Measurements from ENCODE around the gene TNFRSF8. TPM values are rescaled to one million over a fixed set of nuclear protein-coding genes. Genes with fewer than 3 reads are reported as not detected.

TNFRSF8 gene
- total and polyA plus RNA-seq, 9 of the 15 experiments (the other 6 are each of a cell fraction or from before 2014, with no cell fraction given), result 3.5 to 38.4 (median 17.1) TPM

GRCh38 chr1:12031039-12031980 is 31.8 kb upstream of the TNFRSF8 start (continued):
- no peak for TF ChIP-seq TAF15 (IDR thresholded peaks at IDR 0.05; ENCODE audit: low read depth, low read length)
- peak; percentile 46; the same call in 1 of the 2 replicates for TF ChIP-seq TFAP4 (CRISPR knock-in tag; IDR thresholded peaks at IDR 0.05; ENCODE audit: borderline replicate concordance)
- TF ChIP-seq GABPB1 (CRISPR knock-in tag; IDR thresholded peaks at IDR 0.05), result 0 out of 2 replicates have a peak, but pooled peaks have one; percentile 53
- no peak for TF ChIP-seq TOE1 (IDR thresholded peaks at IDR 0.05; ENCODE audit: borderline replicate concordance)
- TF ChIP-seq TOE1 (CRISPR knock-in tag; IDR thresholded peaks at IDR 0.05; ENCODE audit: borderline replicate concordance, low read depth), result 0 out of 2 replicates have a peak, but pooled peaks have one; percentile 55
- peak; percentile 80 to 90 for TF ChIP-seq RAD21 (CRISPR knock-in tag; conservative IDR thresholded peaks at IDR 0.05 in 1 of 2, IDR thresholded peaks at IDR 0.05 in 1 of 2)
- TF ChIP-seq STAG1 (CRISPR knock-in tag; IDR thresholded peaks at IDR 0.05; ENCODE audit: borderline replicate concordance), result peak; percentile 24; the same call in 1 of the 2 replicates
- peak; percentile 53 for TF ChIP-seq CTCFL (IDR thresholded peaks at IDR 0.05; ENCODE audit: borderline replicate concordance, insufficient read depth, low read depth, low read length, poor library complexity, severe bottlenecking)
- peak; percentile 30 to 70; a peak in 2 of 4 replicates for TF ChIP-seq MAZ (CRISPR knock-in tag; conservative IDR thresholded peaks at IDR 0.05 in 1 of 2, IDR thresholded peaks at IDR 0.05 in 1 of 2)
- no peak for TF ChIP-seq ZBTB5 (IDR thresholded peaks at IDR 0.05)
- peak; percentile 67; the same call in 1 of the 2 replicates for TF ChIP-seq XRCC5 (IDR thresholded peaks at IDR 0.05; ENCODE audit: low read depth, low read length)
- no peak for TF ChIP-seq NR1H2 (CRISPR knock-in tag; IDR thresholded peaks at IDR 0.05)
- peak; percentile 63 for TF ChIP-seq POLR2G (IDR thresholded peaks at IDR 0.05; ENCODE audit: low read depth, low read length)
- peak; percentile 41; the same call in 1 of the 2 replicates for TF ChIP-seq RBFOX2 (IDR thresholded peaks at IDR 0.05; ENCODE audit: low read depth, low read length)
- peak; percentile 66 for TF ChIP-seq SMC3 (conservative IDR thresholded peaks at IDR 0.05; ENCODE audit: insufficient read depth, low read depth, low read length)
- peak; percentile 73; the same call in 1 of the 2 replicates for TF ChIP-seq RB1 (IDR thresholded peaks at IDR 0.05; ENCODE audit: low read depth)
- TF ChIP-seq VEZF1 (CRISPR knock-in tag; IDR thresholded peaks at IDR 0.05), result 0 out of 2 replicates have a peak, but pooled peaks have one; percentile 29
- no peak for TF ChIP-seq ZNF133 (CRISPR knock-in tag; IDR thresholded peaks at IDR 0.05)
- no peak for TF ChIP-seq BACH1 (tag; IDR thresholded peaks at IDR 0.05)
